Esophagus squamous epithelium (tissue), 5 donors: Measurements from ENCODE around the gene NDEL1. TPM values are rescaled to one million over a fixed set of nuclear protein-coding genes. Genes with fewer than 3 reads are reported as not detected.

ENCODE experiments used
- DNase-seq: peaks from one replicate; lab custom pipeline; 2025; lab: John Stamatoyannopoulos, UW
- H3K27ac ChIP-seq, 4 donors: fragments of 200-600 bp; sonication (generic); one replicate each; pipeline ENCODE4 v1.5.1; 2016 to 2019; ENCODE audit warnings: mild to moderate bottlenecking in 1 of 4
- H3K27me3 ChIP-seq, 4 donors: fragments of 200-600 bp; sonication (generic); 1 replicate in 3 of 4; 2 replicates in 1 of 4; pipeline versions ENCODE4 v1.5.1 to v1.6.0; 2017 to 2021; ENCODE audit warnings: antibody characterized with exemption in 1 of 4
- H3K36me3 ChIP-seq, 3 donors: fragments of 200-600 bp; sonication (generic); one replicate each; pipeline ENCODE4 v1.5.1; 2016 to 2019
- H3K4me1 ChIP-seq, 3 donors: fragments of 200-600 bp; sonication (generic); one replicate each; pipeline ENCODE4 v1.5.1; 2017 to 2019
- H3K4me3 ChIP-seq, 4 donors: fragments of 200-600 bp; sonication (generic); 1 replicate in 3 of 4; 2 replicates in 1 of 4; pipeline ENCODE4 v1.5.1; 2016 to 2019; ENCODE audit warnings: mild to moderate bottlenecking in 2 of 4, moderate library complexity in 1 of 4
- H3K9me3 ChIP-seq, 3 donors: fragments of 200-600 bp; sonication (generic); one replicate each; pipeline ENCODE4 v1.5.1; 2016 to 2019
- POLR2A ChIP-seq, 4 donors: fragments of 450-650 bp; IDR thresholded peaks; one replicate each; pipeline ENCODE4 v1.6.1; 2017; ENCODE audit warnings: antibody characterized with exemption in 4 of 4, mild to moderate bottlenecking in 4 of 4, moderate library complexity in 3 of 4
- WGBS, 2 donors: methylation state at CpG; one replicate each; pipeline ENCODE4 v1.1.5; 2018; 5-methylcytosine and 5-hydroxymethylcytosine counted together
- intact Hi-C: fragments of 100-400 bp; cut with DNase I; formaldehyde crosslinking; loops from one replicate; pipeline ENCODE4 v1.15.0; 2022
- total RNA-seq, 4 donors: library from RNA; depleted of rRNA; stranded (reverse); fragments of >200 nt; gene quantifications; one replicate each; pipeline ENCODE4 v1.1.0, GENCODE V29; 2016
- TF ChIP-seq, protein P1 (sequence below), 6 experiments: fragments of 450-650 bp in 4 of 6; fragments of 200-600 bp in 2 of 6; sonication (generic) in 2 of 6; IDR thresholded peaks; one replicate each; pipeline ENCODE4 v1.5.1; 2016 to 2019; ENCODE audit warnings: antibody characterized with exemption in 6 of 6, mild to moderate bottlenecking in 4 of 6, moderate library complexity in 4 of 6
- donor health status: DM: yes; HTN: yes; CAD: no.

NDEL1 gene
- total RNA-seq, 4 donors from 2014 or later: 67.5 to 107 (median 73.1) TPM

DNA sequence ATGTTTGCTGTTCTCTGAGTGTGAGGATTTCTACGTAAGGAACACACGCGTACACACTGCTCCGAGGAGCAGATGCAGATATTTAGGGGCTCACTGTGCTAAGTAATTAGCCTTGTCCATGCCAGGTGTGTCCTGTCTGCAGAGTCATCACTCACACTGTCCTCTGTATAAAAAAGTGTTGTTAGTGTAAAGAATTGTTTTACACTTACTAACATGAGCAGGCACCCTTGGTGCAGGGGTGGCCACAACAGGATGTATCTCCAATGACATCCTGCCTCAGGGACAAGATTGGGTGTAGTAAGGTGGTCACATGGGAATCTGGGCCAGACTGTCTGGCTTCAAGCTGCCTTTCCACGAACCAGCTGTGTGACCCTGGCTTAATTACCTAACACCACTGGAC lies 63.9 kb downstream of the NDEL1 start:
- Histone ChIP-seq H3K9me3 (no peaks in the 10 kb centered on the region), H3K27ac (no peak overlapping the region), H3K36me3 (peaks cover 0 to 40% (median 4%) of the 10 kb centered on the region in 3 donors), H3K27me3 (no peaks in the 10 kb centered on the region), H3K4me3 (no peak overlapping the region), H3K4me1 (no peaks in the 10 kb centered on the region)
- intact Hi-C loops: no loop called here
- 71 to 93% methylated on average over 3 to 5 of the region's 5 CpGs for WGBS, 2 donors
- TF ChIP-seq, protein P1, sequence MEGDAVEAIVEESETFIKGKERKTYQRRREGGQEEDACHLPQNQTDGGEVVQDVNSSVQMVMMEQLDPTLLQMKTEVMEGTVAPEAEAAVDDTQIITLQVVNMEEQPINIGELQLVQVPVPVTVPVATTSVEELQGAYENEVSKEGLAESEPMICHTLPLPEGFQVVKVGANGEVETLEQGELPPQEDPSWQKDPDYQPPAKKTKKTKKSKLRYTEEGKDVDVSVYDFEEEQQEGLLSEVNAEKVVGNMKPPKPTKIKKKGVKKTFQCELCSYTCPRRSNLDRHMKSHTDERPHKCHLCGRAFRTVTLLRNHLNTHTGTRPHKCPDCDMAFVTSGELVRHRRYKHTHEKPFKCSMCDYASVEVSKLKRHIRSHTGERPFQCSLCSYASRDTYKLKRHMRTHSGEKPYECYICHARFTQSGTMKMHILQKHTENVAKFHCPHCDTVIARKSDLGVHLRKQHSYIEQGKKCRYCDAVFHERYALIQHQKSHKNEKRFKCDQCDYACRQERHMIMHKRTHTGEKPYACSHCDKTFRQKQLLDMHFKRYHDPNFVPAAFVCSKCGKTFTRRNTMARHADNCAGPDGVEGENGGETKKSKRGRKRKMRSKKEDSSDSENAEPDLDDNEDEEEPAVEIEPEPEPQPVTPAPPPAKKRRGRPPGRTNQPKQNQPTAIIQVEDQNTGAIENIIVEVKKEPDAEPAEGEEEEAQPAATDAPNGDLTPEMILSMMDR (IDR thresholded peaks at IDR 0.05): no peak
- no peak for TF ChIP-seq POLR2A (IDR thresholded peaks at IDR 0.05)
- DNase-seq: no peak

DNA sequence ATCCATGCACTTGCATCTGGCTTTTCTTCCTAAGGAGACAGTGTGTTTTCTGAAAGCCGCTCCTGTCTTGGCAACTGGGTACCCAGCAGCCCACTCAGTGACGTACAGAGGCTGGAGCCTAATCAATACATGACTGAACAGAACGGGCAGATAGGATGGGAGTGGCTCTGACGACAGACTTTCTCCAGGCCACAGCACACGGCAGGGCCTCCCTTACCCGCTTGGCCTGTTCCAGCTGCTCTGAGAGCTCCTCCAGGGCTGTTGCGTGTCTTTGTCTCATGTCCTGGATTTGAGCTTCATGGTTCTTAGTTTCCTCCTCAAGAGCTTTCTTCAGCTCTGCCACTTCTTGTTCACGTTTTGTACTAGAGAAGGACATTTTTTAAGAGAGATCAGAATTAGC lies 64.9 kb downstream of the NDEL1 start:
- Histone ChIP-seq H3K27me3 (no peaks in the 10 kb centered on the region), H3K27ac (no peak overlapping the region), H3K36me3 (peaks cover 0 to 41% (median 4%) of the 10 kb centered on the region in 3 donors), H3K9me3 (no peaks in the 10 kb centered on the region), H3K4me1 (no peaks in the 10 kb centered on the region), H3K4me3 (no peak overlapping the region)
- 78 to 84% methylated on average over 8 of the region's 8 CpGs for WGBS, 2 donors
- intact Hi-C loops: no loop called here
- DNase-seq: no peak
- TF ChIP-seq, protein P1 (IDR thresholded peaks at IDR 0.05): no peak

DNA sequence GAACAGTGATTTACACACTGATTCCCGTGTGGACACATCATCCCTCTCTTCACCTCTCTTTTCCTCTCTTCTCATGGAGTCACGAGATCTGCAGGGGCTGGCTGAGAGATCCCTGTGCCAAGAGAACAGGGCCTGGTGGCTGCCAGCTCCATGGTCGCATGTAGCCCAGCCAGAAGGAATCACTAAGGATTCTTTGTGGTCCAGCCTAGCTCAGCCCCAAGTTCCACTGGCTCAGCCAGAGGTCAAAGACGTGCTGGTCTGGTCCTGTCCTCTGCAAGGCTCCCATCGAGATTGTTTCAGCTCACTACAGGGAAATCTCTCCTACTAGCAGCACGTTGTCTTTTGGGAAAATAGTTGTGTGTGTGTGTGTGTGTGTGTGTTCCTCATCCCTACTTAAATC lies 66.4 kb downstream of the NDEL1 start:
- TF ChIP-seq POLR2A (IDR thresholded peaks at IDR 0.05): no peak
- TF ChIP-seq, protein P1 (IDR thresholded peaks at IDR 0.05): no peak
- DNase-seq: no peak
- Histone ChIP-seq H3K9me3 (no peaks in the 10 kb centered on the region), H3K27me3 (no peaks in the 10 kb centered on the region), H3K4me3 (no peak overlapping the region), H3K27ac (no peak overlapping the region), H3K4me1 (no peaks in the 10 kb centered on the region), H3K36me3 (peaks cover 0 to 41% (median 4%) of the 10 kb centered on the region in 3 donors)
- 73 to 80% methylated on average over 2 to 3 of the region's 6 CpGs for WGBS, 2 donors
- intact Hi-C loops: no loop called here

DNA sequence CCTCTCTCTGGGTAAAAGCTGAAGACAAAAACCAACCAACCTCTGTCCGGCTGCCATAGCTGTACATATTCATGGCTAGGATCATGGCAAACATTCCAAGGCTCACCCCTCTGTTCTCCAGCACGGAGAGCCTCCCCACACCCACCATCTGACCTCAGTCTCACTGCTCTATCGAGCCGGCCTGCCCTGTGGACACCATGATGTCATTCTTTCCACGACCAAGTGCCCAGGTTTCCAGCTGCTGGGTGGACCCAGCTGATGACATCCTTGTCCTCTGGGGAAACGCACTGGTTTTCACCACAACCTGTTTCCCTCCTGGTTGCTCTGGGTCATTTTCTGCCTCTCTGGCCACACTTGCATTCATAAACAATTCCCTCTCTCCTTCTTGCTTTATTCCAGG lies 67.7 kb downstream of the NDEL1 start:
- Histone ChIP-seq H3K9me3 (no peaks in the 10 kb centered on the region), H3K4me1 (no peaks in the 10 kb centered on the region), H3K27me3 (no peaks in the 10 kb centered on the region), H3K4me3 (no peak overlapping the region), H3K27ac (no peak overlapping the region), H3K36me3 (peaks cover 0 to 49% (median 5%) of the 10 kb centered on the region in 3 donors)
- intact Hi-C loops: no loop called here
- no peak for TF ChIP-seq POLR2A (IDR thresholded peaks at IDR 0.05)
- TF ChIP-seq, protein P1 (IDR thresholded peaks at IDR 0.05): no peak
- 79 to 82% methylated on average over 6 of the region's 6 CpGs for WGBS, 2 donors
- DNase-seq: no peak

- intact Hi-C loops: no loop called here
- Histone ChIP-seq H3K27me3 (no peaks in the 10 kb centered on the region), H3K4me3 (no peak overlapping the region), H3K27ac (no peak overlapping the region), H3K4me1 (no peaks in the 10 kb centered on the region), H3K36me3 (peaks cover 0 to 49% (median 8%) of the 10 kb centered on the region in 3 donors), H3K9me3 (no peaks in the 10 kb centered on the region)
- no peak for DNase-seq
- WGBS, 2 donors: 78 to 81% methylated on average over 6 to 7 of the region's 9 CpGs
- no peak for TF ChIP-seq POLR2A (IDR thresholded peaks at IDR 0.05)
- TF ChIP-seq, protein P1 (IDR thresholded peaks at IDR 0.05): no peak
Measured at GRCh38 chr17:8503807-8504206, 68.1 kb downstream of the NDEL1 start.
